ENCODE results near the gene ADGRG1.

DNA sequence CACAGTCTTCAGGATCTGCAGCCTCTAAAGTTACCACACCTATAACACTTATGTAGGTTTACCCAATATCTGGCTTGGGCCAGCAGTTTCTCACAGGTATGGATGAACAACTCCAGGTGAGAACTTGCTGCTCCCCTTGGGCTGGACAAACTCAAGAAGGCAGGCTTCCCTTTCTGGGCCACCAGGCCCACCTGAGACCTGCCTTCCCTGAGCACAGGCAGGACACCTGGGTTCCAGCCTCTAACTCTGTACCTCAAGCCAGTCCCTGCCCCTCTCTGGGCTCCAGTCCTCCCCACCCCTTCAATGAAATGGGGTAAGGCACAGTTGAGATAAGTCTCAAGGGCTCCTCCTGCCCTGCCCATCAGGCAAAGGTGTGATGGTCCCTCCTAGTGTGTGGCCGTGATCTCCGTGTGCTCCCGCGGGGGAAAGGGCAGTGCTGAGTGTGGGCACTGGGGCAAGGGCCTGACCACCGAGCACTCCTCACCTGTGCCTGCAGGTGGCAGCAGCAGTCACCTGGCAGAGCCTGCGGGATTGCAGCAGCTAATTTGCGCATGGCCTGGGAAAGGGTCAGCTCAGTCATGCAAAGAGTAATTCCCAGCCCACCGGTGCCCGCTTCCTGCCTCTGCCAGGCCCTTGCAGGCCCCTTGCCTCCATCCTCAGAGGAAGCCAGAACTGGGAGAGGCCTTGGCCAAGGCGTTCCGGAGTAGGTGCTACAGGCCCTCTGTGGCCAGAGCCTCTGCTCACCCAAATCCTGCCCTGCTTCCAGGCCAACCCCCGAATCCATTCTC lies 28.2 kb upstream of the ADGRG1 start:
- TF ChIP-seq EZH2 (IDR thresholded peaks at IDR 0.05; ENCODE audit: borderline replicate concordance, low read depth, low read length, severe bottlenecking) (no peak), CTCF (IDR thresholded peaks at IDR 0.05; ENCODE audit: borderline replicate concordance, extremely low read depth, low read length, poor library complexity, severe bottlenecking) (peak; percentile 75)

Data from DND-41 (cell line).